NCI-H2171 (cell line): ENCODE results near the gene UBP1.
"Not testable (repeated sequence)": the region's sequence is repeated elsewhere in the genome, so short reads cannot be mapped to it uniquely, and the experiment has no call there.

Source experiments
- DNase-seq: peaks from one replicate; lab custom pipeline; 2025; lab: John Stamatoyannopoulos, UW

UBP1 gene

GRCh38 chr3:33389908-33390307, 50.3 kb downstream of the UBP1 start:
- DNase-seq = no peak

GRCh38 chr3:33388374-33389100, 51.7 kb downstream of the UBP1 start:
- no peak for DNase-seq

GRCh38 chr3:33386631-33387030, 53.6 kb downstream of the UBP1 start:
- DNase-seq = no peak

GRCh38 chr3:33385423-33385822, 54.8 kb downstream of the UBP1 start:
- DNase-seq = no peak

GRCh38 chr3:33383951-33384350, 56.3 kb downstream of the UBP1 start:
- no peak for DNase-seq

- no peak for DNase-seq
Measured at GRCh38 chr3:33380653-33381052, 59.6 kb downstream of the UBP1 start.

- DNase-seq = no peak
Measured at GRCh38 chr3:33377931-33378330, 62.3 kb downstream of the UBP1 start.

- no peak for DNase-seq
Measured at GRCh38 chr3:33377489-33377888, 62.7 kb downstream of the UBP1 start.

- DNase-seq = no peak
Measured at GRCh38 chr3:33373082-33373437, 67.1 kb downstream of the UBP1 start.

- DNase-seq = peak; percentile 12
Measured at GRCh38 chr3:33372218-33373081, 67.8 kb downstream of the UBP1 start.

- no peak for DNase-seq
Measured at GRCh38 chr3:33364531-33365128, 75.6 kb downstream of the UBP1 start.

- no peak for DNase-seq
Measured at GRCh38 chr3:33364060-33364459, 76.1 kb downstream of the UBP1 start.

- DNase-seq = no peak
Measured at GRCh38 chr3:33363113-33363800, 76.9 kb downstream of the UBP1 start.

- DNase-seq = no peak
Measured at GRCh38 chr3:33360136-33360825, 79.9 kb downstream of the UBP1 start.

- no peak for DNase-seq
Measured at GRCh38 chr3:33358172-33358781, 81.9 kb downstream of the UBP1 start.

GRCh38 chr3:33355611-33356010, 84.6 kb downstream of the UBP1 start:
- no peak for DNase-seq

GRCh38 chr3:33339758-33340157, 100.4 kb downstream of the UBP1 start:
- no peak for DNase-seq

GRCh38 chr3:33338936-33339465, 101.2 kb downstream of the UBP1 start:
- not testable (repeated sequence) for DNase-seq
